HepG2 (cell line): ENCODE data around the gene KANK3. TPM values are rescaled to one million over a fixed set of nuclear protein-coding genes. Genes with fewer than 3 reads are reported as not detected.

ENCODE experiments used
- HINFP ChIP-seq: sonication (generic); formaldehyde crosslinking; IDR thresholded peaks from 2 replicates; pipeline ENCODE4 v1.4.0; 2020; ENCODE audit warnings: low read depth, mild to moderate bottlenecking, missing genetic modification reagents
- KIAA2018 ChIP-seq: sonication (generic); formaldehyde crosslinking; IDR thresholded peaks from 2 replicates; pipeline ENCODE4 v1.5.0; 2020; ENCODE audit warnings: mild to moderate bottlenecking, missing genetic modification reagents, borderline replicate concordance
- MED1 ChIP-seq: sonication (generic); formaldehyde crosslinking; IDR thresholded peaks from 2 replicates; pipeline ENCODE4 v1.4.0; 2020; ENCODE audit warnings: missing genetic modification reagents
- TEAD3 ChIP-seq: optimal IDR thresholded peaks from 2 replicates; pipeline ENCODE3; 2016; ENCODE audit warnings: borderline replicate concordance
- ZNF609 ChIP-seq: sonication (generic); formaldehyde crosslinking; IDR thresholded peaks from 2 replicates; pipeline ENCODE4 v1.4.0; 2020; ENCODE audit warnings: mild to moderate bottlenecking, missing genetic modification reagents, borderline replicate concordance
- ZNF644 ChIP-seq: IDR thresholded peaks from 2 replicates; pipeline ENCODE4 v1.6.1; 2016; ENCODE audit warnings: low read depth
- polyA plus RNA-seq, 8 experiments: library from polyadenylated mRNA; depleted of rRNA in 3 of 8; stranded (reverse) in 7 of 8; unstranded in 1 of 8; fragments of >200 nt; fragmentation: Illumina TruSeq in 4 of 8; extraction: Trizol in 4 of 8; gene quantifications; 2 replicates each; pipeline versions ENCODE4 v1.2.1 to v1.2.3, GENCODE V29; 2011 to 2016; ENCODE audit warnings: low read depth in 4 of 8, missing spikeins in 1 of 8, mixed read lengths in 1 of 8; ENCODE audit not compliant: insufficient read depth in 1 of 8
- total RNA-seq, 5 experiments: library from RNA; depleted of rRNA; stranded (reverse); fragments of >200 nt; fragmentation: Illumina TruSeq; extraction: Trizol; gene quantifications; 2 replicates each; pipeline ENCODE4 v1.2.3, GENCODE V29; 2016; ENCODE audit warnings: low read depth in 1 of 5

The KANK3 gene
- total and polyA plus RNA-seq, 2 of the 13 experiments (the other 11 are each of a cell fraction or from before 2014, with no cell fraction given), result 0.15 to 0.20 TPM

GRCh38 chr19:8373867-8374813 lies 31.1 kb upstream of the KANK3 start (continued):
- TF ChIP-seq HINFP (CRISPR knock-in tag), result peak; percentile 27; the same call in 1 of the 2 replicates
- TF ChIP-seq KIAA2018 (CRISPR knock-in tag), result no peak
- TF ChIP-seq ZNF609 (CRISPR knock-in tag), result peak; percentile 91
- peak; percentile 69 for TF ChIP-seq TEAD3
- peak; percentile 73; the same call in 1 of the 2 replicates for TF ChIP-seq ZNF644 (CRISPR knock-in tag)
- peak; percentile 93 for TF ChIP-seq MED1 (CRISPR knock-in tag)
